ENCODE results near the gene RIMBP3C.
"Not testable (repeated sequence)": the region's sequence is repeated elsewhere in the genome, so short reads cannot be mapped to it uniquely, and the experiment has no call there.

The RIMBP3C gene, protein sequence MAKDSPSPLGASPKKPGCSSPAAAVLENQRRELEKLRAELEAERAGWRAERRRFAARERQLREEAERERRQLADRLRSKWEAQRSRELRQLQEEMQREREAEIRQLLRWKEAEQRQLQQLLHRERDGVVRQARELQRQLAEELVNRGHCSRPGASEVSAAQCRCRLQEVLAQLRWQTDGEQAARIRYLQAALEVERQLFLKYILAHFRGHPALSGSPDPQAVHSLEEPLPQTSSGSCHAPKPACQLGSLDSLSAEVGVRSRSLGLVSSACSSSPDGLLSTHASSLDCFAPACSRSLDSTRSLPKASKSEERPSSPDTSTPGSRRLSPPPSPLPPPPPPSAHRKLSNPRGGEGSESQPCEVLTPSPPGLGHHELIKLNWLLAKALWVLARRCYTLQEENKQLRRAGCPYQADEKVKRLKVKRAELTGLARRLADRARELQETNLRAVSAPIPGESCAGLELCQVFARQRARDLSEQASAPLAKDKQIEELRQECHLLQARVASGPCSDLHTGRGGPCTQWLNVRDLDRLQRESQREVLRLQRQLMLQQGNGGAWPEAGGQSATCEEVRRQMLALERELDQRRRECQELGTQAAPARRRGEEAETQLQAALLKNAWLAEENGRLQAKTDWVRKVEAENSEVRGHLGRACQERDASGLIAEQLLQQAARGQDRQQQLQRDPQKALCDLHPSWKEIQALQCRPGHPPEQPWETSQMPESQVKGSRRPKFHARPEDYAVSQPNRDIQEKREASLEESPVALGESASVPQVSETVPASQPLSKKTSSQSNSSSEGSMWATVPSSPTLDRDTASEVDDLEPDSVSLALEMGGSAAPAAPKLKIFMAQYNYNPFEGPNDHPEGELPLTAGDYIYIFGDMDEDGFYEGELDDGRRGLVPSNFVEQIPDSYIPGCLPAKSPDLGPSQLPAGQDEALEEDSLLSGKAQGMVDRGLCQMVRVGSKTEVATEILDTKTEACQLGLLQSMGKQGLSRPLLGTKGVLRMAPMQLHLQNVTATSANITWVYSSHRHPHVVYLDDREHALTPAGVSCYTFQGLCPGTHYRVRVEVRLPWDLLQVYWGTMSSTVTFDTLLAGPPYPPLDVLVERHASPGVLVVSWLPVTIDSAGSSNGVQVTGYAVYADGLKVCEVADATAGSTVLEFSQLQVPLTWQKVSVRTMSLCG (N-terminal part only)

DNA sequence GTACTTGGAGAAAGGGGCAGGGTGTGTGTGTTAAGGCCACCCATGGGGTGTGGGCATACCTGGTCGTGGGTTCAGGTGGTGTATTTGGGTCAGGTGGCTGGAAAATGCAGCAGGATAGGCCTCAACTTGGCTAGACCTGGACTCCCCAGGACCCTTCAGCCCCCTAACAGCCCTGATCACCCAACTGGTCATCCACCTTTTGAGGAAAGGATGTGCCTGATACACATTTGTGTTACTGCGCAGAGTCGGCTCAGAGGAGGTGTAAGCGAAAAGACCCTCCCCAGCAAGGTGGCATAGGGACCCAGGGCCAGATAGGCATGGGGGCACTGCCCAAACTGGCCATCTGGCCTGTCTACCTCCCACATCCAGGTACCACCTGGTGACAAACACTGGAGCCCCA is at the start of gene RIMBP3C:
RIMBP3C (minus strand) TSS at position 101 of the 400 bp plus-strand sequence. CDS start 485 bp downstream, outside the sequence.
- DNase-seq (ENCODE audit: low read depth) = not testable (repeated sequence)

DNA sequence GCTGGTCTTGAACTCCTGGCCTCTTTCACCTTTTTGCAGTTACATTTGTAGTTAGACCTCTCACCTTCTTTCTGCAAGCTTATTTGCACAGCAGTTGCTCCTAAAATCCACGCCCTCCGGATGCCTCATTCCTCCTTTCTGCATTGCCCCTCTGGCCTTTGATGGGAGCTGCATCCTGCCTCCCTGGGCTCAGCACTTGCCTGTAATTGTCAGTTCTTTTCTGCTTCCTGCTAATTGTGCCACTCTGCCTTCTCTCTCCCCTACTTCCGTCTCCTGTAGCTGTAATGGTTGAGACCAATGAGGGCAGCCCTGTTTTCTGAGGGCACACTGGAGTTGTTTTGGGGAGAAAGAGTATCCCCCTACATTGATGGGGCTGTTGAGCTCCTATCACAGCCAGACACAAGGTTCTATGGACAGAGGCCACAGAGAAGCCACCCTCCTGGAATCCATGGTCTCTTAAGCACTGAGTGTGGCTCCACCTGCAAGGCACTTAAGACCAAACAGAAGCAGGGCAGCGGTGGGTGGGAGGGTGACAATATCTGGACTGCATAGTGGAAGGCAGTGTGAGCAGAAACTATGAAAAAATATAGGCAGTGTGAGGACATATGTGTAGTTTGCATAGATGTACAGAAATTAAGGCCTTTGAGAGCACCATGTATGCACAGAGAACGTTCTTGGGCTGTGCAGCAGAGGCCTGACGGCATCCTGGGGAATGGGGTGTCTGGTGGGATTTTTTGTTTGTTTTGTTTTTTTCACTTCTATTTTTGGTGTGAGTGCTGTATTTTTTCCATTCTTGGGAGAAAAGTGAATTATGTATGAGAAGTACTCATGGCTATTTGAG is 48.0 kb upstream of the RIMBP3C start:
- no peak for DNase-seq (ENCODE audit: low read depth)

DNA sequence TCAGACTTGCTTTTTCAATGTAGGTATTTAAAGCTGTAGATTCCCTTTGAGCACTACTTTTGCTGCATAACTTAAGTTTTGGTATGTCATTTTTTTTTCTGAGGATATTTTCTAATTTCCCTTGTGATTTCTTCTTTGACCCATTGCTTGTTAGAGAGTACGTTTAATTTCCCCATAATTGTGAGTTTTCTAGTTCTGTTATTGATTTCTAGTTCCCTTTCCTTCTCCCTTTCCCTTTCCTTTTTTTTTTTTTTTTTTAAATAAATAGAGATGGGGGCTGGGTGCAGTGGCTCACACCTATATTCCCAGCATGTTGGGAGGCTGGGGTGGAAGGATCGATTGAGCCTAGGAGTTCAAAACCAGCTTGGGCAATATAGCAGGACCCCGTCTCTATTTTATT is 47.0 kb upstream of the RIMBP3C start:
- DNase-seq (ENCODE audit: low read depth) = no peak

DNA sequence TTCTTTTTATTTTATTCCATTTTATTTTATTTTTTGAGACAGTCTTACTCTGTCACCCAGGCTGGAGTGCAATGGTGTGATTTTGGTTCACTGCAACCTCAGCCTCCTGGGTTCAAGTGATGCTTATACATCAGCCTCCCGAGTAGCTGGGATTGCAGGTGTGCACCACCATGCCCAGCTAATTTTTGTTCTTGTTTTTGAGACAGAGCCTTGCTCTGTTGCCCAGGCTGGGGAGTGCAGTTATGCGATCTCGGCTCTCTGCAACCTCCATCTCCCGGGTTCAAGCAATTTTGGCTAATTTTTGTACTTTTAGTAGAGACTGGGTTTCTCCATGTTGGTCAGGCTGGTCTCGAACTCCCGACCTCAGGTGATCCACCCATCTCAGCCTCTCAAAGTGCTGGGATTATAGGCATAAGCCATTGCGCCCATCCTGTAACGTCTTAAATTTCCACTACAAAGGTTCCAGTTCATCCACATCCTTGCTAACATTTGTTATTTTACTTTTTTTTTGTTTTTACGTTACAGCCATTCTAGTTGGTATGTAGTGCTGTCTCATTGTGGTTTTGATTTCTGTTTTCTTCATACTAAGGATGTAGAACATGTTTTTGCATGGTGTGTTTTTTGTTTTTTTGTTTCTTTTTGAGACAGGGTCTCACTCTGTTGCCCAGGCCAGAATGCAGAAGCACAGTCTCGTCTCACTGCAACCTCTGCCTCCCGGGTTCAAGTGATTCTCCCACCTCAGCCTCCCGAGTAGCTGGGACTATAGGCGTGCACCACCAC is 45.3 kb upstream of the RIMBP3C start:
- DNase-seq (ENCODE audit: low read depth) = not testable (repeated sequence)

DNA sequence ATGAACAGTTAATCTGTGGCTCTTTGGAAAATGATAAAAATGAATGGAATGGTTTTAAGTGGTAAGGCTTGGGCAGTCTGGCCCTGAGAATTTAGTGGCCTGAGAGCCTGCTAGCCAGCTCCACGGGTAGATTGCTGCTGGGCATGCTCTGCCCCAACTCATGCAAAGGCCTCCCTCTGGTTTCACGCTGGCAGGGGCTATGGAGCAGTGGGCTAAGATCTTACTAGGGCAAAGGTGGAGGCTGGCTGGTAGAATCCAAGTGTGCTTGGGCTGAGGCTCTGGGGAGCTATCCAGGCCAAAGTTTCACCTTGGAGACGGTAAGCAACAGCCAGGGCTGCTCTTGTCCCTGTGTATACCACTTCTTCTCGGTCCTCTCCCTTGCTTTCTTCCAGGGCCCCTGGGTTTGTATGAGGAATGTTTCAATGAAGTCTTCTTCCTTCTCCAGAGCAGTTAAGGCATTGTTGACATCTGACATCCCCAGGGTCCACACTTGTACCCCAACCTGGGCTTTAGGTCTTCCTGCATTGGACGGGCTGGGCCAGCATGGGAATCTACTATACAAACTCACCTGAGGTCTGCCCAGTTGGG is 43.7 kb upstream of the RIMBP3C start:
- no peak for DNase-seq (ENCODE audit: low read depth)

DNA sequence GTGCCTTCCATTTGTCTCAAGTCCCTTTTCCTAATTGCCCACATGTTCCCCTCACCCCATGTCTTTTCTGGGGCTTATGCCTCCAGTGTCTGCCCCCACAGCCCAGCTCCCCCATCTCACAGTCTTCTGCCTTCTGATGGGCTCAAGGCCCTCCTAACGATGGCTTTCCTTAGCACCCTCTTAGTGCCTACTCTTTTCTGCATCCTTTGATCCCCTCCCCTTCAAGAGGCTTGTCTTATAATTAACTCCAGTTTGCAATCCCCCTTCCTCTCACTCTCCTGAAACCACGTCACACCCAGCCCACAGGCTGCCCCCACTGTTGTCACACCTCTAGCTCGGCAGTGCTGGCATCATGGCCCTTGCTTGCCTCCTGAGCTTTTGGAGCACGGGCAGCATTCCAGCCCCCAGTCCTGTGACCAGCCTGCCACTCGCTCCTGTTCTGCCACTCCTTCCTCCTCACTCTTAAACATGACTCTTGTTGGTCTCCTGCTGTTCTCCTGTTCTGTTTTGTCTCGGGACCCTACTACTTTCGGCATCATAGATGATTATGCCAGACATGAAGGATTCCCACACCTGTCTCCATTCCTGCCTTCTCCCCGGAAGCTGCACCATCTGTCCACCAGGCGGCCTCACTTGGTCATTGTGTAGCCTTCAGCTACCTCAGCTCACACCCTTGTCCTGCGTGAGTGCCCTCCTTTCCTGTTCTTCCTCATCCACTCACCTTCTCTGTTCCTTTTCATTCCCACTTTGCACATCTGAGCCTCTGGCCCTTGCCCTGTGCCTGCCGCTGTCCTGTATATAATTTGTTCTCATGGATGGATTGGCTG is 42.4 kb upstream of the RIMBP3C start:
- DNase-seq (ENCODE audit: low read depth) = no peak

DNA sequence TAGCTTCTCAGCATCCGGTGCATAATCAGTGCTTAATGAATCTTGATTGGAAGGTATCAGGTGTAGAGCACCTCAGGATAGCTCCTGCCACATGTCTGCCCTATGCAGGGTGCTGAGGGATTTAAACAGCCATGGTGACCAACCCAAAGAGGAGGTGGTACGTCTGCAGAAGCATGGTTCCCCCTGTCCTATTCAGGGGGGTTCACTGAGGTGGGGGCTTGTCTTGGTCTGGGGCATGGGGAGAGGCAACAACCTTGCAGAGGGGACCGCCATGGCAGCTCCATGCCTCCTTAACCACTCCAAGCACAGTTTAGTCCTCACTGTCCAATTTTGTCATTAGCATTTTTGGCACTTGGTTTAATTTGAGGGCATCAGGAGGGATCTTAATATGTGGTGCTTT is 41.2 kb upstream of the RIMBP3C start:
- DNase-seq (ENCODE audit: low read depth) = no peak

DNA sequence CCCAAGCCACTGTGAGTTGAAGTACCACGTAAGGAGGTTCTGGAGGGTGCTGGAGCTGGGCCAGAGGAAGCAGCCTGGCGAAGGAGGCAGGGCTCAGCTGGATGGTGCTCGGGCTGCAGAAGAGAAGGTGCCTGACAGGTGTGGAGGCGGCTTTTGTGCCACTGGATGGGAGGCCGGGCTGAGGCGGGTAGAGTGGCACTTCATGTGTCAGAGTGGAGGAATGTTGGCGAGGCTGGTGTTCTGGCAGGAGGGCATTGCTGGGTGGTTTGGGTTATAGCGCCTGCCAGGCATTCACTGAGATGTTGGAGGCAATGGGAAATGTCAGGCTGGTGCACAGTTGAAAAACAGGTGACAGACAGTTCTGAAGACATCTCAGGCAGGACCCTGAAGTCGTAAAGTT is 40.4 kb upstream of the RIMBP3C start:
- no peak for DNase-seq (ENCODE audit: low read depth)

DNA sequence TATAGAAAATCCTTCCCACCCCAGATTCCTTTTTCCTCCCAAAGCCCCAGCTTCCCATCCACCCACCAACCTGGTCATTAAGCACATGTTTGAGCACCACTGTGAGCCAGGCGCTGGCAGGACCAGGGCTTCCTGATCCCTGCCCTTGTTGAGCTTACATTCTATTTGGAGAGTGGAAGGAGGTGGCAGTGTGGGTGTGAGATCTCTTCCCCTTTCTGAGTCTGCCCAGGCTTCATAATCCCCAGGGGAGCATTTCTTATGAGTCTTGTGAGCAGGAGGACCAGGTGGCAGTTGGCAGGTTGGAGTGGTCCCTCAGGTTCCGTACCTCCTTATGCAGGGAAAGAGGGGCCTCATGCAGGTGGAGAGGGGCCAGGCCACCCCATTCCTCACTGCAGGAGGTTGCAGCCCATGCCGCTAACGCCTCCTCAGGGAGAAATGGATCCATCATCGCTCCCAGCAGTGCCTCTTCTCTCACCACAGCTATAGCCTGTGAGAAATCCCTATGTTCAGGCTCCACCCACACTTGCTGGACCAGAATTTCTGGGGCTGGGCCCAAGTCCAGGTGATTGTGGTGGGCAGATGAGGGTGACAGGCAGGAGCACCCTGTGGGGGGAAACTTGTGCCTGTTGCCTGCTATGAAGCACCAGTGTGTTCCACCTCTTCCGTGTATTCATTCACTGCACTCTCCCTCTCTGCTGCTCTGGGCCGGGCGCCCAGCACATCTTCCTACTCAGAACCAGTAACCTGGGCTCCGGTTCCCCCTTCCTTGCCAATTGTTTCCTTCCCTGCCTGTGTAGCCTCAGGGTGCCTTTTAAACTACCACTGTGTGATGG is 39.8 kb upstream of the RIMBP3C start:
- no peak for DNase-seq (ENCODE audit: low read depth)

DNA sequence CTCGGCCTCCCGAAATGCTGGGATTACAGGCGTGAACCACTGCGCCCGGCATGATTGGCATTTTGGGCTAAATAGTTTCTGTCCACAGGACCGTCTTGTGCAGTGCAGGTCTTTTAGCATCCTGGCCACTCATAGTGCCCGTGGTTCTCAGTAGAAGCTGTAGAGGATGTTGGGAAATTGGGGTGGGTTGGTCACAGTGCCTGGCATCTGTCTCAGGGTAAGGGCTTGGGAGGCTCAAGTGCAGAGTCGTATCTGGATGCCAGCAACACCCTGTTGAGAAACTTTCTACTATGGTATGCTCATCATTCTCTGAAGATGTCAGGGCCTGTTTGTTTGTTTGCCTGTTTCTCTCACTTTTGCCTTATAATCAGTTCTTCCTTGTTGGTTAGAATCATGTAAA is 38.1 kb upstream of the RIMBP3C start:
- DNase-seq (ENCODE audit: low read depth) = no peak

DNA sequence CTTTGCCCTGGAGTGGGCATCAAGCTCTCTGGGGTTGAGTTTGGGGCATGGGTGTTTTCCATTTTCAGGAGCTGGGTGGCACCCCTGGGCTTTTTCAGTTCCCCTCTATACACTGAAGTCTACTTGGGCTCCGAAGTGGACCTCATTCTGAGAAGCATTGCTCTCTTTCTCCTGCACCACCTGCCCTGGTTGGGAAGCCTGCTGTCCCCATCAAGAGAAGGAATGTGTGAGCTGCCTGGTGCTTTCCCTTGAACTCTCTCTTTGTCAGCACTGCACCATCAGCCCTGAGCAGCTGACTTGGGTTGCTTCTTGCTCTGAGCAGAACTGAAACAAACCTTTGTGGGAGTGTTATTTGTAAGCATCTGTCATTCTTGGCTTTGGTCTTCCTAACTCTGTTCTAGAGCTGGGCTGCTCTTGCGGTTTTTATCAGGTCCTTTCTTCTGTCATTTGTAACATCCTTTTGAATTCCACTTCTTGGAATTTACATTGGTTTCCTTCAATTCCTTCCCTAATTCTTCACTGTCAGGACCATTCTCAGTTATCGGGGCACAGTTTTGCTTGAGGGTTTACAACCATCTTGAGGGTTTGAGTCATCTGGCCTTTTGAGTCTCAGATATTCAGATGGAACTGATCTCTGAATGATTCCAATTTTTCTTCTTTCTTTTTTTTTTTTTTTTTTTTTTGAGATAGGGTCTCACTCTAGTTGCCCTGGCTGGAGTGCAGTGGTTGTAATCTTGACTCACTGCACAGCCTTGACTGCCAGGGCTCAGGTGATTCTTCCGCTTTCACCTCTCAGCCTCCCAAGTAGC is 36.7 kb upstream of the RIMBP3C start:
- no peak for DNase-seq (ENCODE audit: low read depth)

DNA sequence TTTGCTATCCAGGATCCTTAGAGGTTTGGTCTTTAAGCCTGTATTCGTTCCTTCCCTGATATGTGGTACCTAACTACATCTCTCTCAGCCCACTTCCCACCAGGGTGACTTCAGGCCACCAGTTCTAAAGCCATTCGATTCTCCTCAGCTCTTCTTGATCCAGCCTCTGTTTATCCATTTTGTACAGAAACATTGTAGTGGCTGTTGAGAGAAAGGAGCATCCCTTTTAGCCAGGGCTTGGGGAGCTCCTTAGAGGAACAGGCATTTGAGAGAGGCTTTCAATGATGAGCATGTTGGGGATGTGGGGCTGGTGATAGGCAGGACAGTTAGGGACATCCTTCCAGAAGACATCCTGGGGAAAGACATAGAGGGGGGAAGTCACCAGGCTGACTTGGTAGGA is 34.1 kb upstream of the RIMBP3C start:
- no peak for DNase-seq (ENCODE audit: low read depth)

DNA sequence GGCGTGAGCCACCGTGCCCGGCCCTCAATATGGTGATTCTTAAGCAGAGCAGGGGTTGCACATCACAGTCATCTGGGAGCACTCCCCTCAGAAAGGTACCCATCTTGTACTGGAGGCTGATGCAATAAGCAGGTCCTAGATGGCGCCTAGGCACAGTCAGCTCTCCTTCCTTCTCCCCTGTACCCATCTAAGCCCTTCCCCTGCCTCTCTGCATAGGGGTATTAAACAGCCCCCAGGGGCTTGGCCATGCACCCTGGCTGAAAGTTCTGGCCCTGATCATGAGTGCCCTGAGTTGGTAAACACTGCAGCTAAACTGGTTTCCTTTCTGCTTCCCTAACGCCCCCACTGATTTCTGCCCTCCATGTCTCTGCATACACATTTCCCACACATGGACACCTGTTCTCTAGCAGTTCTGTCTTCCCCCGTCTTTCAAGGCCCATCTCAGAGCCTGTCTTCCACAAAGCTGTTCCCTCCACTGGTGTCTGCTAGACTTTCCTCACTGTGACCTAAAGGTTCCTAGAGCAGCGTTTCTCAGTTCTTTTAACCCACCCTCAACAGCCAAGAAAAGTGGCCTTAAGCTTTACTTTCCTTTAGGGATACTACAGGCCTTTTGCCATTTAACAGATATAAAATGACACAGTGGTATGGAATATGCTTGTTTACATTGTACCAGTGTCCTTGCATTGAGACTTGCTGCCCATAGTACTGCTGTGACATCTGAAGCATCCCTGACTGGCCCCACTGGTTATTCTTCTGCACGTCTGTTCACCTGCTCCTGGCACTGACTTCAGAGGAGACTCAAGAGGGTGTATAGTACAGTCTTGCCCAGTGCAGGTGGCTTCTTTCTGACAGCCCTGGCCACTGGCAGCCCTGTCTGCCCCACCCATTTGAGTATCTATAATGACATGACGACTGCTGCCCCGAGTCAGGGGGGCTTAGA is 31.8 kb upstream of the RIMBP3C start:
- no peak for DNase-seq (ENCODE audit: low read depth)

DNA sequence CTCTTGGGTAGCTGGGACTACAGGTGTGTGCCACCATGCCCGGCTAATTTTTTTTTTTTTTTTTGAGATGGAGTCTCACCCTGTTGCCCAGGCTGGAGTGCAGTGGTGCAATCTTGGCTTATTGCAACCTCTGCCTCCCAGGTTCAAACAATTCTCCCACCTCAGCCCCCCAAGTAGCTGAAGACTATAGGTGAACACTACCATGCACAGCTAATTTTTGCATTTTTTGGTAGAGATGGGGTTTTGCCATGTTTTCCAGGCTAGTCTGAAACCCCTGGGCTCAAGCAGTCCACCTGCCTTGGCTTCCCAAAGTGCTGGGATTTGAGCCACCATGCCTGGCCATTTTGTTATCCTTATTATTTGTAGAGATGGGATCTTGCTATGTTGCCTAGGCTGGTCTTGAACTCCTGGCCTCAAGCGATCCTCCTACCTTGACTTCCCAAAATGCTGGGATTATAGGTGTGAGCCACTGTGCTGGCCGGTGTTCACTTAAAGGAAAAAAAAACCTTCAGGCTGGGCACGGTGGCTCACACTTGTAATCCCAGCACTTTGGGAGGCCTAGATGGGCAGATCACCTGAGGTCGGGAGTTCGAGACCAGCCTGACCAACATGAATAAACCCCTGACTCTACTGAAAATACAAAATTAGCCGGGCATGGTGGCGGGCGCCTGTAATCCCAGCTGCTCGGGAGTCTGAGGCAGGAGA is 29.9 kb upstream of the RIMBP3C start:
- DNase-seq (ENCODE audit: low read depth) = not testable (repeated sequence)

DNA sequence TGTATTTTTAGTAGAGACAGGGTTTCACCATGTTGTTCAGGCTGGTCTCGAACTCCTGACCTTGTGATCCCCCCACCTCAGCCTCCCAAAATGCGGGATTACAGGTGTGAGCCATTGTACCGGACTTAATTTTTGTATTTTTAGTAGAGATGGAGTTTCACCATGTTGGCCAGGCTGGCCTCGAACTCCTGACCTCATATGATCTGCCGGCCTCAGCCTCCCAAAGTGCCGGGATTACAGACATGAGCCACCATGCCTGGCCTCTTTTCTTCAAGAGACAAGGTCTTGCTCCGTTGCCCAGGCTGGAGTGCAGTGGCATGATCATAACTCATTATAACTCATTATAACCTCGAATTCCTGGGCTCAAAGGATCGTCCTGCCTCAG is 29.4 kb upstream of the RIMBP3C start:
- DNase-seq (ENCODE audit: low read depth) = not testable (repeated sequence)

DNA sequence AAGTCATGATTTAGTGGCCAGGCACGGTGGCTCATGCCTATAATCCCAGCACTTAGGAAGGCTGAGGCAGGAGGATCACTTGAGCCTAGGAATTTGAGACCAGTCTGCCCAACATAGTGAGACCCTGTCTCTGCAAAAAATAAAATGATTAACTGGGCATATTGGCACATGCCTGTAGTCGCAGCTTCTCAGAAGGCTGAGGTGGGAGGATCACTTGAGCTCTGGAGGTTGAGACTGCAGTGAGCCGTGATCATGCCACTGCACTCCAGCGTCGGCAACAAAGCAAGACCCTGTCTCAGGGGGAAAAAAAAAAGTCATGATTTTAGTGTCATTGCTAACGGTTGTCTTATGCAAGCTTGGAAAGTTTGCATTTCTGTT is 28.2 kb upstream of the RIMBP3C start:
- no peak for DNase-seq (ENCODE audit: low read depth)

All from stimulated activated CD4-positive, alpha-beta T cell treated with anti-CD3 and anti-CD28 coated beads, Interleukin-2, amount 100 ng/mL, for 4 hours (primary cell).